HG03060 (cell line): ENCODE results near the gene CSGALNACT2.
A peak's percentile ranks its signal among the peaks of the same experiment; 100 is the strongest.
"Not testable (repeated sequence)": the region's sequence is repeated elsewhere in the genome, so short reads cannot be mapped to it uniquely, and the experiment has no call there.

Experiments used
- ATAC-seq: cut with Tn5 transposase; IDR thresholded peaks from one replicate; pipeline ENCODE4 v1.9.1; 2021; ENCODE audit warnings: low read depth, moderate number of reproducible peaks; ENCODE audit not compliant: unreplicated experiment

The CSGALNACT2 gene, protein sequence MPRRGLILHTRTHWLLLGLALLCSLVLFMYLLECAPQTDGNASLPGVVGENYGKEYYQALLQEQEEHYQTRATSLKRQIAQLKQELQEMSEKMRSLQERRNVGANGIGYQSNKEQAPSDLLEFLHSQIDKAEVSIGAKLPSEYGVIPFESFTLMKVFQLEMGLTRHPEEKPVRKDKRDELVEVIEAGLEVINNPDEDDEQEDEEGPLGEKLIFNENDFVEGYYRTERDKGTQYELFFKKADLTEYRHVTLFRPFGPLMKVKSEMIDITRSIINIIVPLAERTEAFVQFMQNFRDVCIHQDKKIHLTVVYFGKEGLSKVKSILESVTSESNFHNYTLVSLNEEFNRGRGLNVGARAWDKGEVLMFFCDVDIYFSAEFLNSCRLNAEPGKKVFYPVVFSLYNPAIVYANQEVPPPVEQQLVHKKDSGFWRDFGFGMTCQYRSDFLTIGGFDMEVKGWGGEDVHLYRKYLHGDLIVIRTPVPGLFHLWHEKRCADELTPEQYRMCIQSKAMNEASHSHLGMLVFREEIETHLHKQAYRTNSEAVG

DNA sequence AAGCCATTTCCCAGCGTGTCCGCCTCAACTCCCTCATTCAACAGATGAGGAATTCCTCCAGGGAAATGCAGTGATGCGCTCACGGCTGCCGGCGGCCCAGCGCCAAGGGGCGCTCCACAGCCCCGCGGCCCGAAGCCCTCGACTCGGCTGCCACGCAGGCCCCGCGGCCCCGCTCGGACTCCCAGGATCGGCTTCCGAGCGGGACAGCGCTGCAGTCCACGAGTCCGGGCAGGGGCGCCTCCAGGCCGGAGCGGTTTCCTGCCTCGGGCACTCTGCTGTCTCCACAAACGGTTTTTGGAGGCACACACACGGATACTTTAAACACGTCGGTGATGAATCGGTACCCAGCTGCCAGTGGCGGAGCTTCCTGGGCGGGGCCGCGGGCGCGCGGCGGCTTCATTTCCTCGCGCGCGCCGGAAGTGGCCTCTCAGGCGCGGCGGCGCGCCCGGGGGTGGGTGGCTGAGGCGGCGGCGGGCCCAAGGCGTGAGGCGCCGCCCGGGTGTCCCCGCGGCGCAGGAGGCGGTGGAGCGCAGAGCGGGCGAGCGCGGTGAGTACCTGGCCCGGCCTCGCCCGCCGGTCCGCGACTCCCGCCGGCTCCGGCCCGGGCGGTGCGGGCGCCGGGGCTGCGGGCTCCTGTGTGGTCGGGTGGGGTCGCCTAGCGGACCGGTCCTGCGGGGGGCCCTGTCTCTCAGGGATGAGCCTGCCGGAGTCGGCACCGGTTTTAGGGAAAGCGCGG lies at the start of gene CSGALNACT2:
Gene CSGALNACT2, plus strand, starts transcription at position 425 of the 736 bp plus-strand sequence. CDS start 16,705 bp downstream, outside the sequence.
- ATAC-seq, result peak; percentile 26

DNA sequence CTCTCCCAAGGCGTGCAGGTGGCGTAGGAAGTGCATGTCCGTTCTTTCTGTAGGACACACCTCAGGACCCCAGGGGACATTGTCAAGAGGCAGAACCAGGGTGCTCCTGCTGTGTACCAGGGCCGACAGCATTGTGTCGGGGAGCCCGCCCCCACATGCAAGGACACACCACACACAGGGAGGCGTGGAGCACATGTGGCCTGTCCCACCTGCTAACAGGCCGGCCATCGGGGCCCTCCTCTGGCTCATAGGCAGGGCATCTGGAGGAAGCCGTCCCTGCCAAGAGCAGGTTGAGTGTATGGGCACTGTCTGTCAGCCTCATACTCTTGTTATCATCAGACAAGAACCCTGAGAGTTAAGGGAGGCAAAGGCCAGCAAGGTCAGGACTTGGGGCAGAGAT lies 48.7 kb upstream of the CSGALNACT2 start:
- ATAC-seq, result no peak

DNA sequence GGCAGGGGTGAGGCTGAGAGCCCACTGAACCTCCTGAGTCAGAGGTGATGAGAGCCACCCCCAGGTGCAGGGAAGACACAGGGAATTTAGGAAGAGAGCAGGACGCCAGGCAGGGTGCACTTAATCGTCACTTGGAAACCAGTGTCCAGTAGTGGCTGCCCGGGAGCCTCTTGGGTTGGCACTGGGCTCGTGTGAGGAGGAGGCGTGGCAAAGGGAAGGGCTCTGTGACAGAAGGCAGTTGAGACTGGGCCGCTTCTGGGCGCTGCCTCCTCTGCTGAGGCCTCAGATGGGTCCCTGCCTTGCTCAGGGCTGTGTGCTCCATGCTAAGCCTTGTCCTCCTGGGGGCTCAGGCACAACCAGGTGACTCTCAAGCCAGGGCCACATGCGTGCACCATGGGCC lies 48.1 kb upstream of the CSGALNACT2 start:
- ATAC-seq, result no peak

DNA sequence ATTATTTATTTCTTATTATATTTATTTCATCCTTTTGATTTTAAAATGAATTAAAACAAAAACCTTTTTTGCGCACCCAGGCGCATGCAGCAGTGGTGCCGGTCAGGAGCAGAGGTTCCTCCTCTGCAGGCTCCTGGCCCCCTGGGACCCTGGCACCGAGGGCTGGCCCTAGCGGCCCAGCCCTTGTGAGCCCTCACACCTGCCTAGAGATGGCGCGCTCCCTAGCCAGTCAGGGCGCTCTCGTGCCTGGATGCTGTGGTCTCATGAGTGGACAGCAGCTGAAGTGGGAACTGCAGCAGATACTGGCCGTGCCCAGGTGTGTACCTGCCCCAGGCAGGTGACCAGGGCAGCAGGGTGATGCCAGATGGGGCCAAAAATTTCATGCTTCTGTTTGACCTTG lies 47.6 kb upstream of the CSGALNACT2 start:
- no peak for ATAC-seq

DNA sequence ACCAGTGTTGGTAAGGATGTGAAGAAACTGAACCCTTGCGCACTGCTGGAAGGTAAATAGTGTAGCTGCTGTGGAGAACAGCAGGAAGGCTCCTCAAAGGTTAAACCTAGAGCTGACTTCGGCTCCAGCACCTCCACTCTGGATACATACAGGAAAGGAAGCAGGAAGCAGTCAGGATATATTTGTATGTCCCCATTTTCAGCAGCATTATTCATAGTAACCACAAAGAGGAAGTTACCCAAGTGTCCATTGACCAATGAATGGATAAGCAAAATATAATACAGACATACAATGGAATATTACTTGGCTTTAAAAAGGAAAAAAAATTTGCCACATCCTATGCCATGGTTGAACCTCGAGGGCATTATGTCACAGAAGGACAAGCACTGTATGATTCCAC lies 46.4 kb upstream of the CSGALNACT2 start:
- ATAC-seq, result no peak

DNA sequence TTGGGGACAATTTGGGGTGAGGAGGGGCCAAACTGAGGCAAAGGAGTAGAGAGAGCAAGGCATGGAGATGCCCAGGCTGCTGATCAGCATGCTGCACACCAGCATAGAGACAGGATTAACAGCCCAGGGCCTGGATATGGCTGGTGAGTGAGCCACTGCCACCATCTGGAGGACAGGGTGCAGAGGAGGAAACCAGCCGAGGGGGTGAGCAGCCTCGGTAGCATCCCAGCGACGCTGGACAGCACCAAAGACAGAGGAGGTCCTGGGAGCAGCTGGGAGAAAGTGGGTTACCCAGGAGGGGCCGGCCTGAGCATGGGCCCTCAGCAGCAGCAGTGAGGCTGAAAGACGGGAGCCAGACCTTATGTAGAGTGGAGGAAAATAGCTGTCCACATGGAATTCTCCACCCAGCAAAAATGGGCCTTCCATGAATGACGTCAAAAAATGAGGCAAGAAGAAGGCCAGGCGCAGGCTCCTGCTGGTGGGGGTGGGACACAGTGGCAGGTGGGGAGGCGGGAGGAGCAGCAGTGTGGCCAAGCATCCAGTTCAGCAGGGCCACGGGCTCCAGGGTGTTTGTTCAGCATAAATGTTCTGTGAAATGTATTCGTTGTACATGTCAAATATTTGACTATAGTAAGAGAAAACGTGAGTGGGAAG lies 44.7 kb upstream of the CSGALNACT2 start:
- no peak for ATAC-seq

DNA sequence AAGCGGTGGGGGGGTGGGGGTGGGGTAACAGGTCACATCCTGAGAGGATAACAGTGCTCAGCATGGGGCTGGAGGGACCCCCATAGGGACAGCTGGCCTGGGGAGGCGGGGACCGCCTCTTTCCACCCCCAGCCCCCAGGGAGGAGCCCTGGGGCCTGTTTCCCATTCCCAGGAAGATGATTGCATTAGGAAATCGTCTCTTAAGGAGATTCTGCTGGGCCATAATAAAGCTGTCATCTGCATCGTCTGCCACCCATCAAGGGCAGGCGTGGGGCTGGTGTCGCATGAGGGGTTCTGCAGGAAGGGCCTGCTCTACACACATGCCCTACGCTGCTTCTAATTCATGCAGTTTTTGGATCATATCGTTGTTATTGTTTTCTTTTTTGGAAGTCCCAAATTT lies 44.2 kb upstream of the CSGALNACT2 start:
- ATAC-seq, result no peak

DNA sequence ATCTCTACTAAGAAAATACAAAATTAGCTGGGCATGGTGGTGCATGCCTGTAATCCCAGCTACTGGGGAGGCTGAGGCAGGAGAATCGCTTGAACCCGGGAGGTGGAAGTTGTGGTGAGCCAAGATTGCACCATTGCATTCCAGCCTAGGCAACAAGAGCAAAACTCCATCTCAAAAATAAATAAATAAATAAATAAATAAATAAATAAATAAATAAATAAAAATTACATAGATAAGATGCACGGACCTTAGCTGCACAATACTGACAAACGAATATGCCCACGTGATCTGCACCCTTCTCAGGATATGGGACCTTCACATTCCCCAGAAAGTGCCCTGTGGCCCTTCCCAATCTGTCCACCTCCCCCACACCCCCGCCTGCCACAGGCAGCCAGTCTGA lies 38.9 kb upstream of the CSGALNACT2 start:
- ATAC-seq, result not testable (repeated sequence)

DNA sequence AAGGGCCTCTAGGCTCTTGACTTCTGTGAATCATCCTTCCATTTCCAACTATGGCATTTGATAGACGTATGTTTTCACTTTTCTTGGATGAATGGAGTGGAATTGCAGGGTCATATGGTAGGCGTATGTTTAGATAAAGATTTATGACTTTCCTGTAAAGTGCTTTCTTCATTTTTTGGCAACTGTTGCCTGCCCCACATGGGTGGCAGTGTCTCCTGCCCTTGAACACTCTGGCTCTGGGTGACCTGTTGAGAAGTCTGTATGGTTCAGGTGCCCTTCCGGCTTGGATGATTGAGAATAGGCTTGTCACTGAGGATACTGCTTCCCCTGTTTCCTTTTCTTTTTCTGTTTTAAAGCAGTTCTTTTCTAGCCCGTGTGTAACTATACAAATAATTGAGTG lies 38.3 kb upstream of the CSGALNACT2 start:
- no peak for ATAC-seq

DNA sequence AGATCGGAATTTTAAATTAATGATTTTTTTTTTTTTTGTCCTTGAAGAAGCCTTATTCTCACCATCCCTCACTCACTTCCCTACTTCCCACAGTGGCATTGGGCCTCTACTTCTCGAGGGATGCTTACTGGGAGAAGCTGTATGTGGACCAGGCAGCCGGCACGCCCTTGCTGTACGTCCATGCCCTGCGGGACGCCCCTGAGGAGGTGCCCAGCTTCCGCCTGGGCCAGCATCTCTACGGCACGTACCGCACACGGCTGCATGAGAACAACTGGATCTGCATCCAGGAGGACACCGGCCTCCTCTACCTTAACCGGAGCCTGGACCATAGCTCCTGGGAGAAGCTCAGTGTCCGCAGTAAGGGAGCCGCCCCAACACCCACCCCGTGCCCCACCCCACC lies 37.9 kb upstream of the CSGALNACT2 start:
- ATAC-seq, result no peak

DNA sequence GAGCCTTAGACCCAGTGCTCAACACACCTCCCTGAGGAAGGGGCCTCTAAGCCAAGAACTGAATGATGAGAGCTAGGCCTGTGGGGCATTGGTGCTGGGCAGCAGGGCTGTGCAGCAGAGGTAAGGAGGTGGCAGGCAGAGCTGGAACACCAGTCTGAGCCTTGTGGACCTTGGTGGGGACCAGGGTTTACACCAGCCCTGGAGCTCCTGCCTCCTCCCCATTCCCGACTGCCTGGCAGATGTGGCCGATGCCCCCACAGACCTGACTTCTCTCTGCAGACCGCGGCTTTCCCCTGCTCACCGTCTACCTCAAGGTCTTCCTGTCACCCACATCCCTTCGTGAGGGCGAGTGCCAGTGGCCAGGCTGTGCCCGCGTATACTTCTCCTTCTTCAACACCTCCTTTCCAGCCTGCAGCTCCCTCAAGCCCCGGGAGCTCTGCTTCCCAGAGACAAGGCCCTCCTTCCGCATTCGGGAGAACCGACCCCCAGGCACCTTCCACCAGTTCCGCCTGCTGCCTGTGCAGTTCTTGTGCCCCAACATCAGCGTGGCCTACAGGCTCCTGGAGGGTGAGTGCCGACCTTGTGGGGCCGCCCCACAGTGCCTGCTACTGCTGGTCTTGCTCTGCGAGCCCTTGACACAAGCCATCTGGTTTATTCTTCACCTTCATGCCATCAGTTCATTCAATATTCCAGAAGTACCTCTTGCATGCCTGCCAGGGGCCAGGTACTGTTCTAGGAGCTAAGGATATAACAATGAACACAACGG lies 36.0 kb upstream of the CSGALNACT2 start:
- no peak for ATAC-seq

DNA sequence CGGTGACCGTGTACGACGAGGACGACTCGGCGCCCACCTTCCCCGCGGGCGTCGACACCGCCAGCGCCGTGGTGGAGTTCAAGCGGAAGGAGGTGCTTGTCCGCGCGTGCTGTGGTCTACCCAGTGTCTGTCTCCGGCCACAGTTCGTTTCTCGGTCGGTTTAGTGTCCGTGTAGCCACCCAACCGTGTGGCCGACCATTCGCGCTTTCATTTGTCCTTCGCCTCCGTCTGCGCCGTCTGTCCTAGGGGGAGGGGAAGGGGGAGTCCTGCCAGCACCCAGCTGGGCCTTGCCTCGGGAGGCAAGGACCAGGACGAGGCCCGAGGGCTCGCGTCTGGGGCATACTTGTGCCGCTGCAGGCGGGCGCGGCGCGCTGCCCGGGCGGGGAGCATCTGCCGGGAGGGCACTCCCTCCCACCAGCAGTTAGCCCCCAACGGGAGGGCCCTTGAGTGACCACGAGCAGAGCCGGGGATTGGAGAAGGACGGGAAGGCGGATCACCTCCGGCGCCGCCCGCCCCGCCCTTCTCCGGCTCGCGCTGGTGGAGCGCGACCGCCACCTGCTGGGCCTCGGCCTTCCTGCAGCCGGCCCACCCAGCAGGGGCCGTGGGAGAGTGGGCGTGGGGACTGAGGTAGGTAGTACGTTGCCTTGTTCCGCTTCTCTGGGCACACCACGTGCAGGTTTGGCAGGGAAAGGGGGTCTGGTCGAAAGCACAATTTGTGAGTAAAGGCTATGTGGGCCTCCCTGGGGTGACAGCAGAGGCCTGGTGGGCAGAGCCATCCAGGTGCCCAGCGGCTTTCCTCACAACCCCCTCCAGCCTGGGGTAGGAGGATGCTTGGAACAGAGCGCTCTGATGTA lies 32.9 kb upstream of the CSGALNACT2 start:
- ATAC-seq, result peak; percentile 59

DNA sequence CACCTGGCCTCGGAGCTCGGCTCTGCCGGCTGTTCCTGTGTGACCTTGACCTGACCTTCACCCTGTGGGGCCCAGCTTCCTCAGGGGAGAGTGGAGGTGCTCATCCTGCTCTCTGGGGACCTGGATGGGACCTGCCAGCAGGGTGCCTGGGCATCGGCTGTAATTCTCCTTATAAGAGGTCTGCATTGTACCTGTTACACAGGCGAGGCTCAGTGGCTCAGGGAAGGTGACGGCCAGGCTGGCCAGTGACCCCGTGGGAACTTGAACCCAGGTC lies 32.4 kb upstream of the CSGALNACT2 start:
- no peak for ATAC-seq

DNA sequence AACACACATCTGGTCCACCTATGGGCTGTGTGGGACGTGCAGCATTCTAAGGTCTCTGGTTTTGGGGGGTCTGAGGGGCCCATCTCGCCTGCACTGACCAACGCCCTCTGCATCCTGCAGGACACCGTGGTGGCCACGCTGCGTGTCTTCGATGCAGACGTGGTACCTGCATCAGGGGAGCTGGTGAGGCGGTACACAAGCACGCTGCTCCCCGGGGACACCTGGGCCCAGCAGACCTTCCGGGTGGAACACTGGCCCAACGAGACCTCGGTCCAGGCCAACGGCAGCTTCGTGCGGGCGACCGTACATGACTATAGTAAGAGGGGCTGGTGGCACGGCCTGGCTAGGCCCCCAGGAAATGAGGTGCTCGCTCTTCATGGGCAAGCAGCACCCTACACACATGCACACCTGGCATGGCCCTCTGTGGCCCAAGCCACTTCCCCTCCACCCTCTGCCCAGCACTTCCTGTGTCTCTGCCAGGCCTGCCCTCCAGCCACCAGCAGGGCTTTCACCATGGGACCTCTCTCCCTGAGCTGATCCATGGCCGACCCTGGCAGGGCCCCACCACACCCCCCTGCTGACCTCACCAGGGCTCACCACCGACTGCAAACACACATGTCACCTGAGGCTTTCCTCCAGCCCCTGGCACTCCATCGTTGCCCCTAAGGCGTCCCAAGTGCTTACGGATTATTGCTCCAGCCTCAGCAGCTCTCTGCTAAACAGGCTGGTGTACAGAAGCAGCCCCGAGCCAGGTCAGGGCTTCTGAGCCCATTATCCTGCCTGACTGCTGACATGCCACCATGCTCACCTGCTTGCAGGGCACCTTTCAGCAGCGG lies 31.8 kb upstream of the CSGALNACT2 start:
- ATAC-seq, result no peak

DNA sequence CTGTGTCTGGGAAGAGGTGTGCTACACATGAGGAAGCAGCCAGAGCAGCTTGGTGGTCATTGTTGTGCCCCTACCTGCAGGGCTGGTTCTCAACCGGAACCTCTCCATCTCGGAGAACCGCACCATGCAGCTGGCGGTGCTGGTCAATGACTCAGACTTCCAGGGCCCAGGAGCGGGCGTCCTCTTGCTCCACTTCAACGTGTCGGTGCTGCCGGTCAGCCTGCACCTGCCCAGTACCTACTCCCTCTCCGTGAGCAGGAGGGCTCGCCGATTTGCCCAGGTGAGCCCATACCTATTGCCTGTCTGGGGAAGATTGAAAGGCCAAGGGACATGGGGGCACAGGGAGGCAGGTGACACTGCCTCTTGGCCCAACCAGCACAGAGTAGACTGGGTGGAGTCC lies 29.3 kb upstream of the CSGALNACT2 start:
- no peak for ATAC-seq

DNA sequence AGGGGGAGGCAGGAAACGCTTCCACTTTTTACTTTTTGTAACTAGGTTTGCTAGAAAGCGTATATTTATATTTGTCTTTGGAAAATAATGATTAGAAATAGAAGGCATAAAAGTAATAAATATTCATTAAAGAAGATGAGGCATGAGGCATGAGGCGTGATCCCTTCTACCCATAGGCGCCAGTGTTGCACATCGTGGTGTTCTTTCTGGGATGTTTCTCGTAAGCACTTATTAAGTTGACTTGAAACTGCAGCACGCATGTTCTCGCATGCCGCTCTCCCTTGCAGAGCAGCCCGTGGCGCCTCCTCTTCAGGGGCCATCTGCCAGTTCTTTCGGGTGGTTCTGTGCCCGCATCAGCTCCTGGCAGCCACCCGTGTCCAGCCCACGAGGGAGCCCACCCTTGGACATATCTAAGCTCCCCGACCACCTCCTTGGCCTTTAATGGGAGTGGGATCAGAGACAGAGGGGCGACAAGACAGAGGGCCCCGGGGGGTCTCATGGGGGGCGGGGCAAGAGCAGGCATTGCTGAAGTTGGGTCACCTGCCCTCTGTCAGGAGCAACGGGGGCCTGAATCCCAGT lies 28.5 kb upstream of the CSGALNACT2 start:
- ATAC-seq, result no peak

DNA sequence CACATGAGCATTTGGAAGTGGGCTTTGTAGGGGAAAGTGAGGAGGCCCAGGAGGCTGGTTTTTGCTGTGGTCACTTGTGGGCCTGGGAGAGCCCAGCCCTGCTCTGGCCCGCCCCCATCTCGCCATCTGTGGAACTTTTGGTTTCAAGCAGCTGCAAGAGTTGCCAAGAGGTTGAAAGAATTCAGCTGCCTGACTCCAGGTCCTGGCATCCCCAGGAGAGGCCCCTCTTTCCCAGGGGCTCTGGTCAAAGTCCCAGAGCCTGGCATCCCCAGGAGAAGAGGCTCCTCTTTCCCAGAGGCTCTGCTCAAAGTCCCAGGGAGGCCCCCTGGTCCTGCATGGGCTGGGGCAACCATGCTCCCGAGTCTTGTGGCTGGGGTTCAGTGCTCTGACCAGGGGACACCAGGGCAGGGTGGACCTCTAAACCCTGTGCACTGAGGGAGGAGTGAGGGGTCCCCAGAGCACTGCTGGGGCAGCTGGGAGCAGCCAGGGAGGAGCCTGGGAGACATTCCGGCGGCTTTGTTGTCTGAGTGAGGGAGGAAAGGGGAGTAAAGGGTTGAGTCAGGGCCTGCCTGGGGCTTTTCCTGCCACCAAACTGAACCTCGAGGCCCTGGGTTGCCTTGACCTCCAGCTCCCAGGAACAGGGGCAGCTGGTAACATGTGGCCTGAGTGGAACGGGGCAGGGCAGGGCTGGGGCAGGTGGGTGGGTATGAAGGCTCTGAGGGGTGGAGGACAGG lies 27.7 kb upstream of the CSGALNACT2 start:
- no peak for ATAC-seq

DNA sequence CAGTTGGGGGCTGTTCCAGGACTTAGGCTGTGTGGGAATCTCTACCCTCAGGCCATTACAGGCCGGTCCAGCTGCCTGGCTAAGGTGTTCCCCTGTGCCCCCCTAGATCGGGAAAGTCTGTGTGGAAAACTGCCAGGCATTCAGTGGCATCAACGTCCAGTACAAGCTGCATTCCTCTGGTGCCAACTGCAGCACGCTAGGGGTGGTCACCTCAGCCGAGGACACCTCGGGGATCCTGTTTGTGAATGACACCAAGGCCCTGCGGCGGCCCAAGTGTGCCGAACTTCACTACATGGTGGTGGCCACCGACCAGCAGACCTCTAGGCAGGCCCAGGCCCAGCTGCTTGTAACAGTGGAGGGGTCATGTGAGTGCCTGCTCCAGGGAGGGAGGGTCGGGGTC lies 27.1 kb upstream of the CSGALNACT2 start:
- no peak for ATAC-seq
